ENCODE results near the gene DDX17.

DNA sequence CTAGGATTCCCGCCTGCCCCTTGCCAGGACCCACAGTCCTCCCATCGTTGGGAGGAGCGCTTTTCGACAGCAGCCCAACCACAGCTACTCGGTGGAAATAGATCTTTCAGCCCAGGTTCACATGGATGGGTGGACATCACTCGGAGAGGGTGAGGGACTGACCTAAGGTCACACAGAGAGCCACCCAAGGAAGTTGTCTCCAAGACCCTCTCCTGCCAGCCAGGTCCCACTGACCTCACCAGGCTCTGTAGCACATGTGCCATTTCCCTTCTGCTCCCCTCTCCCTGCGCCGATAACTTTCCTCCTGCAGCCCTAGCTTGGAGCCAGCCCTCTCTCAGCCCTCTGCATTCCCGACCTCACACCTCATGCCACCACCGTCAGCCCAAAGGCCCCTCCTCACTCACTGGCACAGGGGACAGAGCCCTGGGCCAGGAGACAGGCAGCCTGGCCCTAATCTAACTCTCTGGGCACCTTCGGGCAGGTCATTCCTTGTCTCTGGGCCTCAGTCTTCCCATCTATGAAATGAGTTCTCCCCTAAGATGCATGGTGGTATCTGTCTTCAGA is 55.8 kb downstream of the DDX17 start:
- TF ChIP-seq CTCF (IDR thresholded peaks at IDR 0.05) (no peak), POLR2A (IDR thresholded peaks at IDR 0.05) (no peak)

All from adrenal gland (tissue), 5 donors.